Measurements from ENCODE around the gene EFEMP1. TPM values are rescaled to one million over a fixed set of nuclear protein-coding genes. Genes with fewer than 3 reads are reported as not detected.
"Not testable (repeated sequence)": the region's sequence is repeated elsewhere in the genome, so short reads cannot be mapped to it uniquely, and the experiment has no call there.

The EFEMP1 gene
- total RNA-seq, 1 experiment from 2014 or later: 0.34 TPM

- BruUV-seq (replicated peaks); POLR2A ChIA-PET: not testable (repeated sequence)
Observed at GRCh38 chr2:55831671-55832410, 91.7 kb downstream of the EFEMP1 start.

GRCh38 chr2:55827855-55828254 lies 95.7 kb downstream of the EFEMP1 start:
- BruUV-seq (replicated peaks): no TSS peak
- DNase-seq (ENCODE audit: low read depth, low spot score) (no peak), ATAC-seq (no peak)
- no peak overlapping the region for H3K4me3 ChIP-seq (replicated peaks in 1 of 2; ENCODE audit: low read depth in 1 of 2, low read length in 2 of 2)
- intact Hi-C loops (cut with micrococcal nuclease): no loop called here
- H2AFZ ChIP-seq (ENCODE audit: low read depth, low read length, poor library complexity, severe bottlenecking): no peak overlapping the region
- H3K9ac ChIP-seq (ENCODE audit: low read length): no peak overlapping the region
- H3K27me3 ChIP-seq (ENCODE audit: insufficient read depth, low read length): no peaks in the 10 kb centered on the region
- H4K20me1 ChIP-seq (ENCODE audit: insufficient read depth): no peaks in the 10 kb centered on the region
- no peak overlapping the region for H3K27ac ChIP-seq (ENCODE audit: low read depth, low read length)
- H3K36me3 ChIP-seq (ENCODE audit: control insufficient read depth in 1 of 2, insufficient read depth in 2 of 2, low read length in 2 of 2): no peaks in the 10 kb centered on the region
- H3K4me1 ChIP-seq (ENCODE audit: control insufficient read depth in 1 of 2, insufficient read depth in 2 of 2, low read length in 2 of 2): peaks cover 0 to 9% of the 10 kb centered on the region in 2 experiments; a peak in 2 of 4 replicates
- no peaks in the 10 kb centered on the region for H3K9me2 ChIP-seq (ENCODE audit: insufficient read depth)
- ChIA-PET RAD21 (ENCODE audit: low non-redundant PET in 1 of 2, low total read pairs in 2 of 2, uncharacterized antibody in 2 of 2, unreplicated experiment in 2 of 2) (no interaction called here), CTCF (no interaction called here), POLR2A (no interaction called here)
- H3K9me3 ChIP-seq (ENCODE audit: control insufficient read depth in 1 of 2, insufficient read depth in 1 of 2, low read depth in 1 of 2, low read length in 2 of 2): no peaks in the 10 kb centered on the region
- H3K4me2 ChIP-seq (ENCODE audit: low read length): no peak overlapping the region
- no peaks in the 10 kb centered on the region for H3K79me2 ChIP-seq (ENCODE audit: insufficient read depth, low read length)
- no peak for TF ChIP-seq ZBTB33 (IDR thresholded peaks at IDR 0.05; ENCODE audit: extremely low read depth, insufficient replicate concordance, low read length)
- no peak for TF ChIP-seq MAX (IDR thresholded peaks at IDR 0.05)
- TF ChIP-seq ELF1 (IDR thresholded peaks at IDR 0.05; ENCODE audit: borderline replicate concordance, low read depth): no peak
- no peak for TF ChIP-seq REST (IDR thresholded peaks at IDR 0.05; ENCODE audit: low read depth)
- no peak for TF ChIP-seq SRF (IDR thresholded peaks at IDR 0.05; ENCODE audit: low read depth)
- TF ChIP-seq CEBPB (IDR thresholded peaks at IDR 0.05; ENCODE audit: low read depth): no peak
- TF ChIP-seq CBX3 (IDR thresholded peaks at IDR 0.05; ENCODE audit: low read depth): no peak
- no peak for TF ChIP-seq JUND (IDR thresholded peaks at IDR 0.05)
- TF ChIP-seq CTCF (IDR thresholded peaks at IDR 0.05 in 2 of 3, conservative IDR thresholded peaks at IDR 0.05 in 1 of 3; ENCODE audit: borderline replicate concordance in 1 of 3, insufficient read depth in 1 of 3, low read depth in 2 of 3, low read length in 2 of 3): no peak
- no peak for TF ChIP-seq RAD21 (IDR thresholded peaks at IDR 0.05; ENCODE audit: low read depth)
- TF ChIP-seq POLR2AphosphoS5 (IDR thresholded peaks at IDR 0.05; ENCODE audit: low read depth, low read length): no peak
- TF ChIP-seq EZH2 (IDR thresholded peaks at IDR 0.05): no peak

More at GRCh38 chr2:55831671-55832410, 91.7 kb downstream of the EFEMP1 start:
- H2AFZ ChIP-seq (ENCODE audit: low read depth, low read length, poor library complexity, severe bottlenecking); H3K4me3 ChIP-seq (replicated peaks in 1 of 2; ENCODE audit: low read depth in 1 of 2, low read length in 2 of 2); H3K9me2 ChIP-seq (ENCODE audit: insufficient read depth); H3K4me2 ChIP-seq (ENCODE audit: low read length); H3K27ac ChIP-seq (ENCODE audit: low read depth, low read length); H3K36me3 ChIP-seq (ENCODE audit: control insufficient read depth in 1 of 2, insufficient read depth in 2 of 2, low read length in 2 of 2); H4K20me1 ChIP-seq (ENCODE audit: insufficient read depth); H3K4me1 ChIP-seq (ENCODE audit: control insufficient read depth in 1 of 2, insufficient read depth in 2 of 2, low read length in 2 of 2); intact Hi-C loops (cut with micrococcal nuclease); DNase-seq (ENCODE audit: low read depth, low spot score); RAD21 ChIA-PET (ENCODE audit: low non-redundant PET in 1 of 2, low total read pairs in 2 of 2, uncharacterized antibody in 2 of 2, unreplicated experiment in 2 of 2); H3K79me2 ChIP-seq (ENCODE audit: insufficient read depth, low read length); H3K9me3 ChIP-seq (ENCODE audit: control insufficient read depth in 1 of 2, insufficient read depth in 1 of 2, low read depth in 1 of 2, low read length in 2 of 2); ATAC-seq; H3K9ac ChIP-seq (ENCODE audit: low read length); CTCF ChIA-PET; H3K27me3 ChIP-seq (ENCODE audit: insufficient read depth, low read length): not testable (repeated sequence)
